Fibroblast of pulmonary artery (primary cell): ENCODE results near the gene UCKL1.

ENCODE experiments used
- DNase-seq: peaks from one replicate; pipeline ENCODE4 v3.0.0-alpha.2; 2010; ENCODE audit warnings: low read depth
- H3K4me3 ChIP-seq: replicated peaks from 2 replicates; pipeline ENCODE4 v1.5.1; 2011; ENCODE audit warnings: low read depth, mild to moderate bottlenecking, control low read depth, low read length, moderate library complexity
- CTCF ChIP-seq: IDR thresholded peaks from 2 replicates; pipeline ENCODE4 v1.5.1; 2011; ENCODE audit warnings: mild to moderate bottlenecking, control low read depth, low read length, inconsistent platforms; ENCODE audit errors: missing control alignments

Gene UCKL1

DNA sequence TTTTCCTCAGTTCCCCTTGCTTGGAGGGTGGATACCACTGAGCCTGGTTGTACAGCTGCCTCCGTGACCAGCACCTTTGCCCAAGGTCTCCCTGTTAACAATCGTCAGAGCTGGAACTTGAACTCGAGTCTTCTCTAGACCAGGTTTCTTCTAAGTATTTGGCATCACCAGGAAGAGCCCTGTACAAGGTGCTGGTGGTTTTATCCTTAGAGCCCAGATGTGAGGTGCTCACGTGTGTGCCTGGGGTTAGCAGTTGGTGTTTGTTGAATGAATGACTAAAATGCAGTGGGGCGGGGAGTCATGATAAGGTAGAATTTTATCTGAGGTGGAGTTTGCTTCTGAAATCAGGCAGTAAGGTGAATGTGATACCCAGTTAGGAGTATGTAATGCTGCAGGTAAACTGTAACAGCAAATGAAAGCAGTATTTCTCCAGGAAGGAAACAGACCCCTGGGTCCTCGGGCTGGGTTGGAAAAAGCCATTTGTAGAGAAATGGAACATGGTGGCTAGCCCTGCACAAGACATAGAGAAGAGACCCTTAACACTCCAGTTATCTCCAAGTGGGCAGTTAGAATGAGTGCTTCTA, 58.1 kb downstream of the UCKL1 start:
- H3K4me3 ChIP-seq: no peak overlapping the region
- no peak for TF ChIP-seq CTCF
- no peak for DNase-seq

DNA sequence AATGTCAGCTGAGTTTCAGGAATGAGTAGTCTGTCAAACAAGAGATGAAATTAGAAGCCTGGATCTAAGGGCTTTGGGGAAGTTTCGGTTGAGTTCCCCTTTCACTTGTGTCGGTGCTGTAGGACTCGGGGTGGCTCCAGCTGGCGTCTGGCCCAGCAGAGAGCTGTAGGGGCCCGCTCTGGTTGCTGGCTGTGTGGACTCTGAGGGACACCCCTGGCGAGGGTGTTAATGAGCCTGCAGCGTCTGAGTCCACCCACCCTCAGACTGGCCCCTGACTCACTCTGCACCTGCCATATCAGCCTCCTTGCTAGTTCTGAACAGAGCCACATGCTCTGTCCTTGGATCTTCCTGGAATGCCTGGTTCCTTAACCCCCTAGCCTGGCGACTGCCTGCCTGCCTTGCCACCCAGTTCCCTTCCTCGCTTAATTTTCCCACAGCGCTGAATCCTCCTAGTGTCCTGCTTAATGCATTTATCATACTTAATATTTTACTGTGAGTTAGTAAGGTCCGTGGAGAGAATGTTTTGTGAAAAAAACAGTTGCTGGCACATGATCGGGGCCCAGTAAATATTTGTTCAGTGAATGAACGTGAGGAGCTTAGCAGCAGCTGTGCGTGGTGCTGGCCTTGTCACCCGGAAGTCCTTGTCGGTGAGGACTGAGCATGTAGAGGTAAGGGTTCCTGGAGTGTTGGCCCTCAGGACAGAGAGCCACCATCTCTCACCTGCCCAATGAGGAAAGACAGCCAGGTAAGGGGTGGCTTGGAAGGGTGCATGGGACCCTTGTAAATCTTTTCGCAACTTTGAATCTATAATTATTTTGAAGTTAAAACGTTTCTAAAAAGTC, 59.7 kb downstream of the UCKL1 start:
- peak overlapping the region; percentile 77 for H3K4me3 ChIP-seq
- no peak for TF ChIP-seq CTCF
- no peak for DNase-seq

GRCh38 chr20:63895952-63896263, 60.3 kb downstream of the UCKL1 start:
- peak; percentile 38 for DNase-seq
- no peak for TF ChIP-seq CTCF
- H3K4me3 ChIP-seq: peak overlapping the region; percentile 77

- no peak for TF ChIP-seq CTCF
- DNase-seq: no peak
- H3K4me3 ChIP-seq: peak overlapping the region; percentile 77
Observed at GRCh38 chr20:63895202-63895951, 60.8 kb downstream of the UCKL1 start.

GRCh38 chr20:63894358-63895201, 61.6 kb downstream of the UCKL1 start, which contains the start of gene DNAJC5:
Gene DNAJC5 (plus strand): TSS chr20:63895126. CDS start chr20:63928346, 33,220 bp downstream.
- no peak for TF ChIP-seq CTCF
- DNase-seq: peak; percentile 94
- peak within 1 kb of the TSS; percentile 77 for H3K4me3 ChIP-seq

DNA sequence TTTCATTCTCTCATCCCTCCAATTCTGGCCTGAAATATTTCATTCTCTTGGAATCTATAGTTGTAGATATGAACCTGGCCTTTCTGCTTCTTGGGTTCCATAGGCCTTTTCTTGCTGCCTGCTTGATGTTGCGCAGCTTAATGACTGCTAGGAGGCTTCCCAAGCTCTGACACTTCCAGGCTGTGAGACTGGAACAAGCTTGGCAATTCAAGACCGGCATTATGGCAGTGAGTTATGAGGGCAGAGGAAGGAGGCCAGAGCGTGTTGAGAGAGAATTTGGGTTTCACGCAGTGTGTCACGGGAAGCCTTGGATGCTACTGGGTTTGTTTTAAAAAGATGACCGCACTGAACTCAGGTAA, 62.2 kb downstream of the UCKL1 start:
- TF ChIP-seq CTCF: no peak
- no peak overlapping the region for H3K4me3 ChIP-seq
- no peak for DNase-seq
